Endodermal cell (in vitro differentiated cells): ENCODE data around the gene SENP1. TPM values are rescaled to one million over a fixed set of nuclear protein-coding genes. Genes with fewer than 3 reads are reported as not detected.

Experiments
- DNase-seq: peaks from one replicate; pipeline ENCODE4 v3.0.0-alpha.2; 2017
- H3K27ac ChIP-seq: 2 replicates; pipeline ENCODE4 v1.5.1; 2013; ENCODE audit warnings: mild to moderate bottlenecking, low read depth, low read length, moderate library complexity
- H3K27me3 ChIP-seq: 2 replicates; pipeline ENCODE4 v1.6.1; 2013; ENCODE audit warnings: mild to moderate bottlenecking, low read length, moderate library complexity; ENCODE audit not compliant: insufficient read depth, control insufficient read depth, poor library complexity, severe bottlenecking
- H3K36me3 ChIP-seq: 2 replicates; pipeline ENCODE4 v1.7.0; 2013; ENCODE audit warnings: mild to moderate bottlenecking, low read length, moderate library complexity; ENCODE audit not compliant: control insufficient read depth, insufficient read depth
- H3K4me1 ChIP-seq: one replicate; pipeline ENCODE4 v1.7.0; 2013; ENCODE audit warnings: low read length; ENCODE audit not compliant: control insufficient read depth, insufficient read depth
- H3K4me3 ChIP-seq: 2 replicates; pipeline ENCODE4 v1.5.1; 2013; ENCODE audit warnings: mild to moderate bottlenecking, low read length, moderate library complexity
- H3K9ac ChIP-seq: 2 replicates; pipeline ENCODE4 v1.6.1; 2013; ENCODE audit warnings: mild to moderate bottlenecking, low read length, moderate library complexity; ENCODE audit not compliant: poor library complexity, severe bottlenecking; ENCODE audit errors: extremely low read depth
- H3K9me3 ChIP-seq: 2 replicates; pipeline ENCODE4 v1.6.1; 2013; ENCODE audit warnings: mild to moderate bottlenecking, low read length, moderate library complexity; ENCODE audit not compliant: control insufficient read depth
- H3K27ac Mint-ChIP-seq: 2 replicates; pipeline ENCODE4 v1.8.0; 2020; ENCODE audit warnings: mixed read lengths
- H3K27me3 Mint-ChIP-seq: 2 replicates; pipeline ENCODE4 v1.8.0; 2021; ENCODE audit warnings: mild to moderate bottlenecking, mixed read lengths; ENCODE audit not compliant: insufficient read depth
- H3K36me3 Mint-ChIP-seq: 2 replicates; pipeline ENCODE4 v1.8.0; 2020; ENCODE audit warnings: low read depth, mixed read lengths
- H3K4me1 Mint-ChIP-seq: 2 replicates; pipeline ENCODE4 v1.8.0; 2020; ENCODE audit warnings: mixed read lengths
- H3K4me3 Mint-ChIP-seq: 2 replicates; pipeline ENCODE4 v1.8.0; 2020; ENCODE audit warnings: mild to moderate bottlenecking, moderate library complexity, mixed read lengths
- H3K9me3 Mint-ChIP-seq: 2 replicates; pipeline ENCODE4 v1.8.0; 2020; ENCODE audit warnings: mild to moderate bottlenecking, mixed read lengths
- WGBS, 2 experiments: methylation state at CpG; one replicate each; pipeline versions ENCODE4 v1.1.5 to v1.1.7; 2013; ENCODE audit warnings: missing lambda C conversion rate in 2 of 2, mixed read lengths in 1 of 2; ENCODE audit not compliant: insufficient coverage in 1 of 2, insufficient read length in 1 of 2; 5-methylcytosine and 5-hydroxymethylcytosine counted together
- total RNA-seq, 2 donors: library from RNA; stranded (reverse); fragmentation: NEBNext Ultra II Directional in 1 of 2; extraction: Animal tissue kit (Norgen Biotek cat#: 25700) in 1 of 2; gene quantifications; 2 replicates in 1 of 2; 3 replicates in 1 of 2; pipeline ENCODE4 v1.2.1, GENCODE V29; 2021
- TF ChIP-seq, protein P1 (sequence below): fragments of 200-600 bp; sonication (generic); conservative IDR thresholded peaks from 2 replicates; pipeline ENCODE4 v1.5.0; 2021; ENCODE audit warnings: antibody characterized with exemption, mild to moderate bottlenecking

SENP1 gene
- total RNA-seq, 2 donors from 2014 or later = 30.6 to 39.6 TPM

DNA sequence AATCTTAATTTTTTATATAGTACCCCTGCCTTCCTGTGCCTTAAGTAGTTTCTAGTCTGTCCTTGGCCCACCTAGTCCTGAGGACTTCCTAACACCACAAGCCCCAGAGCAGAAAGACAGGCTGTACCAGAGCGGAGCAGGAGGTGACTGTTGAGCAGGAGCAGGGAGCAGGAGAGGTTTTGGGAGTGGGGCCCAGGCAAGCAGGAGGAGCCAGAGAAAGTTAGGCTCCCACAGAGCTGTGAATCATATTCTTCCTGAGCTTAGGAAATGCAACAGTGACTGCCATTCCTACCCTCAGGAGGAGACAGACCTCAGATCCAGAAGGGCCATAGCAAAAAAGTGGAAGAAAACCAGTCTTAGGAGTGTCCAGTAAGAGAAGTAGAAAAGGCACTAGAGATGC, 73.3 kb downstream of the SENP1 start:
- peaks cover 33% of the 10 kb centered on the region for H3K27me3 ChIP-seq
- no peaks in the 10 kb centered on the region for H3K9me3 ChIP-seq
- Mint-ChIP-seq H3K4me3 (no peak overlapping the region), H3K9me3 (no peaks in the 10 kb centered on the region), H3K27me3 (peaks cover 95% of the 10 kb centered on the region), H3K36me3 (no peaks in the 10 kb centered on the region), H3K27ac (no peak overlapping the region), H3K4me1 (peaks cover 17% of the 10 kb centered on the region)
- no peak overlapping the region for H3K4me3 ChIP-seq
- no peak overlapping the region for H3K9ac ChIP-seq
- WGBS, 2 experiments = 100% methylated on average over 1 of the region's 1 CpG; no CpG with 5 or more reads in 1 of the 2 experiments
- H3K4me1 ChIP-seq = peaks cover 10% of the 10 kb centered on the region
- TF ChIP-seq, protein P1, sequence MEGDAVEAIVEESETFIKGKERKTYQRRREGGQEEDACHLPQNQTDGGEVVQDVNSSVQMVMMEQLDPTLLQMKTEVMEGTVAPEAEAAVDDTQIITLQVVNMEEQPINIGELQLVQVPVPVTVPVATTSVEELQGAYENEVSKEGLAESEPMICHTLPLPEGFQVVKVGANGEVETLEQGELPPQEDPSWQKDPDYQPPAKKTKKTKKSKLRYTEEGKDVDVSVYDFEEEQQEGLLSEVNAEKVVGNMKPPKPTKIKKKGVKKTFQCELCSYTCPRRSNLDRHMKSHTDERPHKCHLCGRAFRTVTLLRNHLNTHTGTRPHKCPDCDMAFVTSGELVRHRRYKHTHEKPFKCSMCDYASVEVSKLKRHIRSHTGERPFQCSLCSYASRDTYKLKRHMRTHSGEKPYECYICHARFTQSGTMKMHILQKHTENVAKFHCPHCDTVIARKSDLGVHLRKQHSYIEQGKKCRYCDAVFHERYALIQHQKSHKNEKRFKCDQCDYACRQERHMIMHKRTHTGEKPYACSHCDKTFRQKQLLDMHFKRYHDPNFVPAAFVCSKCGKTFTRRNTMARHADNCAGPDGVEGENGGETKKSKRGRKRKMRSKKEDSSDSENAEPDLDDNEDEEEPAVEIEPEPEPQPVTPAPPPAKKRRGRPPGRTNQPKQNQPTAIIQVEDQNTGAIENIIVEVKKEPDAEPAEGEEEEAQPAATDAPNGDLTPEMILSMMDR = no peak
- no peak for DNase-seq
- H3K27ac ChIP-seq = no peak overlapping the region
- no peaks in the 10 kb centered on the region for H3K36me3 ChIP-seq

DNA sequence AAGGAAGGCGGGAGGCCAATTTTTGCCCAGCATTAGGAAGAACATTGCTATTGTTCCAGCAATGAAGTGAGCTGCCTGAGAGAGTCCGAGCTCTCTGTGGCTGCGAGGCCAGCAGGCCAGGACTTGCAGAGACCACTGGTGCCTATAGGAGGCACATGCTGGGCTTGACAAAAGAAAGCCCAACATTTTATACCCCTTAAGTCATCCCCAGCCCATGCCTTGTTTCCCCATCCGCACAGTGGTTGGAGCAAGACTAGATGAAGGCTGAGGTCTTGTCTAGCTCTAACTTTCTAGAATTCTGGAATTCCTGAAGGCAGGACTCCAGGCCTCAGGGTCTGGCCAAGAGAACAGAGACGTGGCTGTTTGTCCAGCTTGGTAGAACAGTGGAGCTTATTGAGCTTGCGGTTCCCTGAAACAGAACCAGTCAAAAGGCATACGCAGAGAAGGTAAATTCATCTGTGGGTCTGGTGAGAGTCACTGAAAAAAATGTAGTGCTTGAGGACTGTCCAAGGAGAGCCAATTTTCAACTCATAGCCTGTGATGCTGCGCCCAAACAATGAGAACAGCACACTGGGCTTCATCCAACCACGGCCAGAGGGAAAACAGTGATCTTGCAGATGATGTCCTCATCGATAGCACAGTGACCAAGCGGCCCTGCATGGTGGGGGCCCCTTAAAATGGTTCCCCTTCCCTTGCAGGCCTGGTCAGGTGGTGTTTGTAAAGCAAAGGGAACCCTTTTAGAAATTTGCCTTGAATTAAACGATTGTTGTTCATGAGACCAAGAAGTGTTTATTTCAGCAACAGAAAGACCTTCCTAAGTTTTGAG, 74.5 kb downstream of the SENP1 start:
- Histone ChIP-seq H3K27me3 (peaks cover 46% of the 10 kb centered on the region), H3K9ac (no peak overlapping the region), H3K4me1 (peaks cover 11% of the 10 kb centered on the region), H3K27ac (no peak overlapping the region), H3K9me3 (no peaks in the 10 kb centered on the region), H3K4me3 (no peak overlapping the region), H3K36me3 (no peaks in the 10 kb centered on the region)
- no peak overlapping the region for H3K4me3 Mint-ChIP-seq
- peaks cover 99% of the 10 kb centered on the region for H3K27me3 Mint-ChIP-seq
- peak; percentile 81 for DNase-seq
- H3K9me3 Mint-ChIP-seq = no peaks in the 10 kb centered on the region
- 91% methylated on average over 11 to 12 of the region's 12 CpGs for WGBS, 2 experiments
- no peaks in the 10 kb centered on the region for H3K36me3 Mint-ChIP-seq
- H3K27ac Mint-ChIP-seq = no peak overlapping the region
- peaks cover 10% of the 10 kb centered on the region for H3K4me1 Mint-ChIP-seq
- TF ChIP-seq, protein P1 = peak; percentile 62

DNA sequence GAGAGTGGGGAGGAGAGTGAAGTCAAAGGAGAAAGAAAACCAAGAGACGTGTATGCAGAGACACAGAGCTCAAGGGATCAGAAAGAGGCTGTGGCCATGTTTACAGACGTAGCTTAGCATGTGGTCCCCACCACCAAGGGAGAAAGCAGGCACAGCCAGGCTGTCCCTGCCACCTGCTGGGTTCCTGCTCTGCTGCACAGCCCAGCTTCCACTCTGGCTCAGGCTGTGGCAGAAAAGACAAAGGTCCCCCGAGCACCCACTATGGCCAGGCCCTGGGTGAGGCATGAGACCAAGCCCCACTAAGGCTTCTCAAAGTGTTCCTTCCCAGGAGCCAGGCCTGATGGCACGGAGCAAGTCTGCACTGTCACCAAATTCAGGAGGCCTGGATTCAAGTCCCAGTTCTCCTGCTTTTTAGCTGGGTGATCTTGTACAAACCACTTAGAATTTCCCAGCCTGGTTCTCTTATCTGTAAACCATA, 75.7 kb downstream of the SENP1 start:
- H3K9me3 Mint-ChIP-seq = no peaks in the 10 kb centered on the region
- peaks cover 99% of the 10 kb centered on the region for H3K27me3 Mint-ChIP-seq
- Histone ChIP-seq H3K4me3 (no peak overlapping the region), H3K27ac (no peak overlapping the region), H3K36me3 (no peaks in the 10 kb centered on the region), H3K27me3 (peaks cover 57% of the 10 kb centered on the region), H3K9me3 (no peaks in the 10 kb centered on the region), H3K9ac (no peak overlapping the region), H3K4me1 (peaks cover 11% of the 10 kb centered on the region)
- no peak overlapping the region for H3K27ac Mint-ChIP-seq
- peaks cover 10% of the 10 kb centered on the region for H3K4me1 Mint-ChIP-seq
- DNase-seq = no peak
- TF ChIP-seq, protein P1 = no peak
- no peak overlapping the region for H3K4me3 Mint-ChIP-seq
- no peaks in the 10 kb centered on the region for H3K36me3 Mint-ChIP-seq
- 67 to 84% methylated on average over 3 to 4 of the region's 4 CpGs for WGBS, 2 experiments
